ENCODE measurements around the gene ARMH2.
"Not testable (repeated sequence)": the region's sequence is repeated elsewhere in the genome, so short reads cannot be mapped to it uniquely, and the experiment has no call there.

The ARMH2 gene

DNA sequence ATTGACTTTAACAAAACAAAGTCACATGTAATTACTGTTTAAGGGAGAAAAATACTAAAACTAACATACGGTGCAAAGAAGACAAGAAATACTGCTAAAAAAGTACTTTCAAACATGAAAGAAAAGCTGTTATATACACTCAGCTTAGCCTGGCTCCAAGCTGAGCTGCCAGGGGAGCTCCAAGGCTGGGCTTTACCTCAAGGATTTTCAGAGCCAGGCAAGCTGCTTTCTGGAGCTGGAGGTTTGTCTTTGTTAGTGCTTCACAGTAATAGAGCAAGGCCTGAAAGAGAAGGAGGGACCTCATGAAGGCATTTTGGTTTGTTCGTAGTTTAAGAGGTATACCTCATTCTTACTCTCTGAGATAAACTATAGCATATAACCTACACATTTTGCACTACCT is 19.6 kb upstream of the ARMH2 start:
- DNase-seq (ENCODE audit: low spot score), result no peak

GRCh38 chr6:24809728-24810127 is 11.0 kb upstream of the ARMH2 start:
- no peak for DNase-seq (ENCODE audit: low spot score)

GRCh38 chr6:24807584-24807983 is 8.9 kb upstream of the ARMH2 start:
- no peak for DNase-seq (ENCODE audit: low spot score)

- DNase-seq (ENCODE audit: low spot score), result no peak
Measured at GRCh38 chr6:24802271-24803059, 3.7 kb upstream of the ARMH2 start.

DNA sequence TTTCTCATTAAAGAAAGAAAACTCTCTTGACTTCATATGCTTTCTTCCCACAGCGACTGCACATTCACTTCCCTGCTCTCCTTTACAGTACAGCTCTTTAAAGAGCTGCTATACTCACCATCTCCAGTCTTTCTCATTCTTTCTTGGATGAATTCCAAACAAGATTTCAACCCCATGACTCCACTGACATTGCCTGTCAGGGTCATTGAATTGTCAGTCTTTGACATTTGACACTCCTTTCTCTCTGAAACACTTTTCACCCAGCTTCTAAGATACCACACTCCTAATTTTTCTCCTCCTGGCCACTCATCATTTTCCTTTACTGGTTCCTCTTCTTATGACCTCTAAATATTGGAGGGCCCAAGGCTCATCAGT is 811 bp upstream of the ARMH2 start:
- DNase-seq (ENCODE audit: low spot score), result no peak

DNA sequence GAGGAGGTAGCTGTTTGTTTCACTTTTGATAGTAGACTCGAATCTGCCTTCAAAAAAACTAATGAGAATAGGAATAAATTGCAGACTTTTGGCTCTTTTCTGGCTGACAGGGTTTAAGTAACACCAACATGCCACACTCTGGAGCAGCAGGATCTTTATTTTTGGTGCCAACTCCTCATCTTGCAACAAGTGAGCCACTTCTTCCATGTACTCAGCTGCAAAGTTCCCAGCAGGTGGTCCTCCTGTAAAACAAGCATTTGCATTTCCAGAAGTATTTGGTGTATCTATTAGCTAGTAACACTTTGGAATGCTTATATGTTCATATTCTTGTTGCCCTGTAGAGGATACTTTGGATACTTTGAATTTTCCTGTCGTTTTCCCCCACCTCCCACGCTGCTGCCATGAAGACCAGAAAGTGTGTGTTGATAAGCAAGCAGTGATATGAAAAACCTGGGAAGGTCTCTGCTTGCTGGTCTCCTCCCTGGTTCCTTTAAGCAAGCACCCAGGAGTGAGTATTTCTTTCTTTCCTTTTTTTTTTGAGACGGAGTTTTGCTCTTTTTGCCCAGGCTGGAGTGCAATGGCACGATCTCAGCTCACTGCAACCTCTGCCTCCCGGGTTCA is 1.0 kb downstream of the ARMH2 start:
- no peak for DNase-seq (ENCODE audit: low spot score)

DNA sequence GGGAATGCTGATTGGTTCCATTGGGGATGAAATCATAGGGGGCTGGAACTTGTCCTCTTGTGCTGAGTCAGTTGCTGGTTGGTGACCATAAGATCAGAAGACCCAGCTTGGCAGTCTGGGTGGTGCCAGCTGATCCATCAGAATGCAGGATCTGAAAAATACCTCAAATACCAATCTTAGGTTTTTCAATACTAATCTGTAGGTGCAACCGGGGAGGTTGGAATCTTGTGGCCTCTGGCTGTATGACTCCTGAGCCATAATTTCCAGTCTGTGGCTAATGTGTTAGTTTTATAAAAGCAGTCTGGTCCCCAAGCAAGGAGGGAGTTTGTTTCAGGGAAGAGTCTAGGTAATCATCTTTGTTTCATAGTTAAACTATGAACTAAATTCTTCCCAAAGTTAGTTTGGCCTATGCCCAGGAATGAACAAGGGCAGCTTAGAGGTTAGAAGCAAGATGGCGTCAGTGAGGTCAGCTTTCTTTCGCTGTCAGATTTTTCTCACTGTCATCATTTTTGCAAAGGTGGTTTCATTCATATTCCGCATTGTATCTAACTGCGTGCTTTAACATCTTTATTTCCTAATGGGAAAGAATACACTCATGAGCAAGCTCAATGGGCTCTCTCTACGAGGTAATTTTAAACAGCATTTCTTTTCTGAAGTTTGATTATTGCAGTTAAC is 2.0 kb downstream of the ARMH2 start:
- DNase-seq (ENCODE audit: low spot score), result no peak

GRCh38 chr6:24795106-24795505 is 3.6 kb downstream of the ARMH2 start:
- no peak for DNase-seq (ENCODE audit: low spot score)

GRCh38 chr6:24788031-24788665 is 10.6 kb downstream of the ARMH2 start:
- DNase-seq (ENCODE audit: low spot score), result no peak

- DNase-seq (ENCODE audit: low spot score), result no peak
Measured at GRCh38 chr6:24780206-24780605, 18.5 kb downstream of the ARMH2 start.

DNA sequence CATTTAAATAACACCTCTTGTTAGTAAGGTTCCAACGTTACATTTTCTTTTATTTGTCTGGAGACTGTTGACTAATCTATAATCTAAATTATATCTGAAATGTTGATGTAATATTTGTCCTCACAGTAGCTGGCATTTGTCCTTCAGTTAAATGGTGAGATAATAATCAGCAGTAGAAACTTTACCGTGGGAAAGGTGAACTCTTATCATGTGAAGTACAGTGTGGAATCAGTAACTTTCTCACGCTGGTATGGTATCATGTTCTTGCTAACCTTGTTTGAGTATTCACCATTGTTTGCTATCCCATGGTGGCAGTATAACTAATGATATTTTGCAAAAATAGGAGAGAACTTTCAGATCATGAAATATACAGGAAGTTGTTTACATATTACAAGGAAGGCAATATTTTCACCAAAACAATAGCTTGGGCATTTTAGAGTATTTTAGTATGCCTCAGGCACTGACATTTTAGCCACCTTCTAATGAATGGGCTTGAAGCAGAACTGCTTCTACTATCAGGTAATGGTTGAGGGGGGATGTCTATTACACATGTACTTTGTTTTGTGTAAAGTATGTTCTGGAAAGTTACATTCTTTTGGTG is 19.2 kb downstream of the ARMH2 start:
- DNase-seq (ENCODE audit: low spot score), result no peak

- no peak for DNase-seq (ENCODE audit: low spot score)
Measured at GRCh38 chr6:24778878-24779277, 19.8 kb downstream of the ARMH2 start.

- no peak for DNase-seq (ENCODE audit: low spot score)
Measured at GRCh38 chr6:24778121-24778520, 20.6 kb downstream of the ARMH2 start.

DNA sequence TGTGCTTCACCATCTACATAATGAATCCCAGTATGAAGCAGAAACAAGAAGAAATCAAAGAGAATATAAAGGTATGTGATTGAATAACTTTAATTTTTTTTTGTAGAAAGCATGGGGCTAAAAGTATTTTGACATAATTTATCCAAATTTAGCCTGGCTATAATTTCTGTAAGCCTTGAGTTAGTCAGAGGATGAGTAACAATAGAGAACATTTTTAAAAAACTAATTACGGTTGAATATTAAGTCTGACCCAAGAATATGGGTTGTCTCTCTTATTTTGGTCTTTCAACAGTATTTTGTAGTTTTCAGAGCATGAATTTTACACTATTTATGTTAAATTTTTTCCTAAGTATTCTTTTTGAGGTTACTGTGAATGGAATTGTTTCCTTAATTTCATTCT is 21.5 kb downstream of the ARMH2 start:
- DNase-seq (ENCODE audit: low spot score), result no peak

- DNase-seq (ENCODE audit: low spot score), result no peak
Measured at GRCh38 chr6:24775520-24776058, 23.1 kb downstream of the ARMH2 start.

GRCh38 chr6:24774696-24775519 is 23.8 kb downstream of the ARMH2 start, which contains the start of gene GMNN:
Gene GMNN (plus strand): TSS chr6:24774937. CDS start chr6:24777247, 2,310 bp downstream.
- DNase-seq (ENCODE audit: low spot score), result peak; percentile 97

- no peak for DNase-seq (ENCODE audit: low spot score)
Measured at GRCh38 chr6:24768361-24768760, 30.4 kb downstream of the ARMH2 start.

GRCh38 chr6:24766680-24767462 is 31.8 kb downstream of the ARMH2 start:
- DNase-seq (ENCODE audit: low spot score), result peak; percentile 53

GRCh38 chr6:24765968-24766367 is 32.7 kb downstream of the ARMH2 start:
- DNase-seq (ENCODE audit: low spot score), result not testable (repeated sequence)

Measured in hematopoietic multipotent progenitor cell treated with erythropoietin and hydrocortisone succinate and interleukin-3 and kit ligand, for 15 days (in vitro differentiated cells).